ENCODE data around the gene EIF5B. TPM values are rescaled to one million over a fixed set of nuclear protein-coding genes. Genes with fewer than 3 reads are reported as not detected.

EIF5B gene
- polyA plus RNA-seq, 3 donors: 0.58 to 3.2 (median 1.5) TPM

DNA sequence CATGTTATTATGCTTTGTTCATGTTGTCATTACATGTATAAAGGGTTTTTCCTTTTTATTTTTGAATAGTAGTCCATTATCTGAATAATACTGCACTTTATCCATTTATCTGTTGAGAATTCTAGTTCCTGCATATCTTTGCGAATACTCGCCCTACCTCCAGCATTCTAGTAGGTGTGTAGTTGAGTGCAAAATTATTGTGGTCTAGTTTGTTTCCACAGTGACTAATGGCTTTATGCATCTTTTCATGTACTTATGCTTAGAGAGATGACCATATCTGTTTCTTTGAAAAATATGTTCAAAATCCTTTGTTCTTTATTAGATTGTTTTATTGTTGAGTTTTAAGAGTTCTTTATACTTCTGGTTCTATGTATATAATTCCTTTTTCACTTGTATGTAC, 48.8 kb downstream of the EIF5B start:
- no peak overlapping the region for H3K27ac Mint-ChIP-seq
- no peaks in the 10 kb centered on the region for H3K9me3 ChIP-seq (replicated peaks in 1 of 2; ENCODE audit: control insufficient read depth in 1 of 2, insufficient read depth in 1 of 2, low read length in 2 of 2)
- H3K27me3 ChIP-seq (ENCODE audit: control insufficient read depth in 2 of 2, insufficient read depth in 2 of 2, low read length in 2 of 2): no peaks in the 10 kb centered on the region
- TF ChIP-seq, protein P1, sequence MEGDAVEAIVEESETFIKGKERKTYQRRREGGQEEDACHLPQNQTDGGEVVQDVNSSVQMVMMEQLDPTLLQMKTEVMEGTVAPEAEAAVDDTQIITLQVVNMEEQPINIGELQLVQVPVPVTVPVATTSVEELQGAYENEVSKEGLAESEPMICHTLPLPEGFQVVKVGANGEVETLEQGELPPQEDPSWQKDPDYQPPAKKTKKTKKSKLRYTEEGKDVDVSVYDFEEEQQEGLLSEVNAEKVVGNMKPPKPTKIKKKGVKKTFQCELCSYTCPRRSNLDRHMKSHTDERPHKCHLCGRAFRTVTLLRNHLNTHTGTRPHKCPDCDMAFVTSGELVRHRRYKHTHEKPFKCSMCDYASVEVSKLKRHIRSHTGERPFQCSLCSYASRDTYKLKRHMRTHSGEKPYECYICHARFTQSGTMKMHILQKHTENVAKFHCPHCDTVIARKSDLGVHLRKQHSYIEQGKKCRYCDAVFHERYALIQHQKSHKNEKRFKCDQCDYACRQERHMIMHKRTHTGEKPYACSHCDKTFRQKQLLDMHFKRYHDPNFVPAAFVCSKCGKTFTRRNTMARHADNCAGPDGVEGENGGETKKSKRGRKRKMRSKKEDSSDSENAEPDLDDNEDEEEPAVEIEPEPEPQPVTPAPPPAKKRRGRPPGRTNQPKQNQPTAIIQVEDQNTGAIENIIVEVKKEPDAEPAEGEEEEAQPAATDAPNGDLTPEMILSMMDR (IDR thresholded peaks at IDR 0.05): no peak
- no peak overlapping the region for H3K4me3 ChIP-seq (replicated peaks in 1 of 3; ENCODE audit: low read depth in 2 of 3, low read length in 3 of 3)
- H3K27me3 Mint-ChIP-seq (ENCODE audit: low read depth in 3 of 3): no peaks in the 10 kb centered on the region
- H3K4me1 ChIP-seq (ENCODE audit: control insufficient read depth in 1 of 2, insufficient read depth in 2 of 2, low read length in 2 of 2): no peaks in the 10 kb centered on the region
- no peak overlapping the region for H3K9ac ChIP-seq (ENCODE audit: insufficient read depth, low read length, poor library complexity, severe bottlenecking)
- H3K4me3 Mint-ChIP-seq: no peak overlapping the region
- intact Hi-C loops (cut with micrococcal nuclease): no loop called here
- H4K20me1 ChIP-seq (ENCODE audit: insufficient read depth, low read length): no peaks in the 10 kb centered on the region
- WGBS (ENCODE audit: insufficient coverage): no CpG with 5 or more reads among the region's 2 CpGs
- H3K9me3 Mint-ChIP-seq: peaks cover 0 to 3% (median 2%) of the 10 kb centered on the region in 7 donors
- no peak overlapping the region for H3K27ac ChIP-seq (ENCODE audit: low read depth in 1 of 2, low read length in 2 of 2)
- no peaks in the 10 kb centered on the region for H3K4me1 Mint-ChIP-seq
- H3K4me2 ChIP-seq (replicated peaks; ENCODE audit: extremely low read depth, low read length, poor library complexity, severe bottlenecking): no peak overlapping the region
- peaks cover 60 to 76% of the 10 kb centered on the region in 2 donors for H3K36me3 Mint-ChIP-seq
- no peaks in the 10 kb centered on the region for H3K79me2 ChIP-seq (ENCODE audit: insufficient read depth, low read length)
- DNase-seq: no peak
- peaks cover 60 to 70% of the 10 kb centered on the region in 2 donors for H3K36me3 ChIP-seq (replicated peaks in 1 of 2; ENCODE audit: control insufficient read depth in 1 of 2, insufficient read depth in 2 of 2, low read length in 2 of 2)
- no peak overlapping the region for H2AFZ ChIP-seq (ENCODE audit: insufficient read depth, low read depth, low read length, poor library complexity, severe bottlenecking)

DNA sequence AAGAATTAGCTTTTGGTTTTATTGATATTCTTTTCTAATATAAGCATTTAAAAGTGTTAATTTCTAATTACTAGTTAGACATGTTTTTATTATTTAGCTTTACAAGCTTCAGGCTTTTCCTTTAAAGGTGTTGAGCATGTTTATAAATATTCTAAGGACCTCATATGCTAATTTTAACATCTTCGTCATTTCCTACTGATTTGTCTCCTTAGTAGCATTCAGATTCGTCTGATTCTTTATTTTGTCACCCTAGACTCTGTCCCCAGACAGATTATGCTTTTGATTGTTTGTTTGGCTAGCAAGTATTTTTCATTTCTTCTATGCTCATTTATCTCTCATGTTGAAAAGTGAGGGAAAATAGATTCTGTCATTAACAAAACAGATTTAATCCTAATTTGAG, 51.7 kb downstream of the EIF5B start:
- Mint-ChIP-seq H3K4me1 (no peaks in the 10 kb centered on the region), H3K36me3 (peaks cover 56 to 74% of the 10 kb centered on the region in 2 donors), H3K4me3 (no peak overlapping the region), H3K9me3 (no peaks in the 10 kb centered on the region), H3K27ac (no peak overlapping the region), H3K27me3 (ENCODE audit: low read depth in 3 of 3) (no peaks in the 10 kb centered on the region)
- Histone ChIP-seq H3K36me3 (replicated peaks in 1 of 2; ENCODE audit: control insufficient read depth in 1 of 2, insufficient read depth in 2 of 2, low read length in 2 of 2) (peaks cover 51 to 68% of the 10 kb centered on the region in 2 donors), H3K27me3 (ENCODE audit: control insufficient read depth in 2 of 2, insufficient read depth in 2 of 2, low read length in 2 of 2) (no peaks in the 10 kb centered on the region), H3K4me3 (replicated peaks in 1 of 3; ENCODE audit: low read depth in 2 of 3, low read length in 3 of 3) (no peak overlapping the region), H2AFZ (ENCODE audit: insufficient read depth, low read depth, low read length, poor library complexity, severe bottlenecking) (no peak overlapping the region), H3K9ac (ENCODE audit: insufficient read depth, low read length, poor library complexity, severe bottlenecking) (no peak overlapping the region), H3K79me2 (ENCODE audit: insufficient read depth, low read length) (no peaks in the 10 kb centered on the region), H4K20me1 (ENCODE audit: insufficient read depth, low read length) (no peaks in the 10 kb centered on the region), H3K9me3 (replicated peaks in 1 of 2; ENCODE audit: control insufficient read depth in 1 of 2, insufficient read depth in 1 of 2, low read length in 2 of 2) (no peaks in the 10 kb centered on the region), H3K4me1 (ENCODE audit: control insufficient read depth in 1 of 2, insufficient read depth in 2 of 2, low read length in 2 of 2) (no peaks in the 10 kb centered on the region), H3K4me2 (replicated peaks; ENCODE audit: extremely low read depth, low read length, poor library complexity, severe bottlenecking) (no peak overlapping the region), H3K27ac (ENCODE audit: low read depth in 1 of 2, low read length in 2 of 2) (no peak overlapping the region)
- intact Hi-C loops (cut with micrococcal nuclease): no loop called here
- TF ChIP-seq, protein P1 (IDR thresholded peaks at IDR 0.05): no peak
- DNase-seq: no peak
- no CpG with 5 or more reads among the region's 2 CpGs for WGBS (ENCODE audit: insufficient coverage)

Data from CD14-positive monocyte (primary cell).